GM18858 (cell line): ENCODE measurements around the gene LRRC23.
"Not testable (repeated sequence)": the region's sequence is repeated elsewhere in the genome, so short reads cannot be mapped to it uniquely, and the experiment has no call there.

Experiments used
- ATAC-seq: cut with Tn5 transposase; IDR thresholded peaks from one replicate; pipeline ENCODE4 v1.9.1; 2021; ENCODE audit not compliant: unreplicated experiment

The LRRC23 gene

GRCh38 chr12:6872073-6873048, 32.3 kb upstream of the LRRC23 start:
- peak; percentile 28 for ATAC-seq

DNA sequence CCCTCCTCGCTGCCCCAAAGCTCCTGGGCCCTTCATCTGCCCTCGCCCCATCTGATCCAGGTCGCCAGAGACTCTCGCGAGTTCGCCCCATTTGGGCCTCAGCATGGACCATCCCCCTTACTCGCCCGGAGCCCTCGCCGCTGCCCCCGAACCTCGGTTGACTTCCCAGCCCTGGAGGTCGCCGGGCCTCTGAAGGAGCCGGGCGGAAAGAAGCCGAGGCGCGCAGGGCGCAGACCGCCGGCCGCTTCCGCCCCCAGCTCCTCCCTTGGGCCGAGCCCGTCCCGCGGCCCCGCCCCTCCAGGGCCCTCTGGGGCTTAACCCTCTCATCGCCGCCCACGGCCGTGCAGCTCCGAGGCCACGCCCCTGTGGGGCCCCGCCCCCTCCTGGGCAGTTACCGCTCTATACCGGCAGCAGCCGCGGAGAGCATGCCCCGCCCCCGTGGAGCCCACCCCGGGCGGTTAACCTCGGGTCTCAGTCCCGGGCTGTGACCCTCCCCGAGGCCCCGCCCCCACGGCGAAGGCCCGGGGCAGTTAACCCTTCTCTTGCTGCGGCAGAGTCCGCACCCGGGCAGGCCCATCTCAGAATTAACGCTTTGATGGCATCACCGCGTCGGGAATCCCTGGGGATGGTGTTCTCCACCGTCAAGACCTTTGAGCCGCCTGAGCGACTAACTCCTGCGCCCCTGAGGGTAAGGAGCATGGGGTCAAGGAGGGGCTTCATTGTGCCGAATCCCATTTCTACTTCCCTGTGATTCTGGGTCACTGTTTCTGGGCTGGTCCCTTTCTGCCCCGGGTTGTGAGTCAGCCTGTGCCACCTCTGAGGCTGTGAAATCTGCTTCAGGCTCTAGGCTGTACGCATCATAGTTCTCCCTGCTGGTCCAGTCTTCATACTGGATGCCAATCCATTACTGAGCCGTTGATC, 31.3 kb upstream of the LRRC23 start, which contains the start of gene SPSB2:
SPSB2 (minus strand) TSS at position 210 of the 921 bp plus-strand sequence. CDS start 402 bp downstream, outside the sequence.
- ATAC-seq: peak; percentile 43

DNA sequence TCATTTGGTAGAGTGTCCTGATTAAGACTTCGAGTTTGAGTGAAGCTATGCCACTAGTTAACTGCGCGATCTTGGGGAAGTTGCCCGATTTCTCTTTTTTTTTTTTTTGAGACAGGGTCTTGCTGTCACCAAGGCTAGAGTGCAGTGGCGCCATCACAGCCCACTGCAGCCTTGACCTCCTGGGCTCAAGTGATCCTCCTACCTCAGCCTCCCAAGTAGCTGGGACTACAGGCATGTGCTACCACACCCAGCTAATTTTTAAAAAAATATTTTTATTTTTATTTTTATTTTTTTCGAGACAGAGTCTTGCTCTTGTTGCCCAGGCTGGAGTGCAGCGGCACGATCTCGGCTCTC, 30.6 kb upstream of the LRRC23 start:
- not testable (repeated sequence) for ATAC-seq

DNA sequence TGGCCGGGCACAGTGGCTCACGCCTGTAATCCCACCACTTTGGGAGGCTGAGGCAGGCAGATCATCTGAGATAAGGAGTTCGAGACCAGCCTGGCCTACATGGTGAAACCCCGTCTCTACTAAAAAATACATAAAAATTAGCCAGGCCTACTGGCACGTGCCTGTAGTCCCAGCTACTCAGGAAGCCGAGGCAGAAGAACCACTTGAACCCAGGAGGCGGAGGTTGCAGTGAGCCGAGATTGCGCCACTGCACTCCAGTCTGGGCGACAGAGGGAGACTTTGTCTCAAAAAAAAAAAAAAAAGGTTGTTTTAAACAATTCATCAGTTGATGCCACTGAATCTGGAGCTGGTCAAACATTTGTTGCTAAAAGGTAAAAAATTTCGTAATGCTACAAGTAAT, 24.8 kb upstream of the LRRC23 start:
- ATAC-seq: not testable (repeated sequence)

DNA sequence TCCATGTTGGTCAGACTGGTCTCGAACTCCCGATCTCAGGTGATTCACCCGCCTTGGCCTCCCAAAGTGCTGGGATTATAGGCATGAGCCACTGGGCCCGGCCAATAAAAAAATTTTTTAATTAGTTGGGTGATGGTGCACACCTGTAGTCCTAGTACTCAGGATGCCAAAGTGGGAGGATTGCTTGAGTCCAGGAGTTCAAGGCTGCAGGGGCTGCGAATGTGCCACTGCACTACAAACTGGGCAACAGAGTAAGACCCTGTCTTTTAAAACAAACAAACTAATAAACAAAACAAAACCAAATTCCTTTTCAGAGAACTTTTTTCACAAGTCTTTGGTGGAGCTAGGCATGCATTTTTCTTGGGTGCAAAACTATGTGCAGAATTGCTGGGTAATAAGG, 21.4 kb upstream of the LRRC23 start:
- ATAC-seq: no peak

- no peak for ATAC-seq
These were observed 20.9 kb upstream of the LRRC23 start for GRCh38 chr12:6883683-6884082.

DNA sequence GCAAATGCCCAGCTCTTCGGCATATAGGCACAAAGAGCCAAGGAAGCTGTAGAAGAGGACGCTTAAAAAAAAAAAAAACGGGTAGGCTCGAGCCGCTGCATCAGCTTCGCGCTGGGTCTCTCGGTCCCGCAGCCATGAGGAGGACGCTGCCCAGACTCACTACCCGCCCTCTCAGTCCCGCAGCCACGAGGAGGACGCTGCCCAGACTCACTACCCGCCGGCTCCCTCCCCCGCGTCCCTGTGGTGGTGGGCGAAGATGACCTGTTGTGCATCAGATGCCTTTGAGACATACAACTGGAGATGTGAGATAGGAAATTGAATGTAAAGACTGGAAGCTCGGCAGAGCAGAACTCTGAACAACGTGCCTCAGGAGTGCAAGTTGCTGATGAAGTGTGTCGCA, 20.1 kb upstream of the LRRC23 start:
- ATAC-seq: no peak

DNA sequence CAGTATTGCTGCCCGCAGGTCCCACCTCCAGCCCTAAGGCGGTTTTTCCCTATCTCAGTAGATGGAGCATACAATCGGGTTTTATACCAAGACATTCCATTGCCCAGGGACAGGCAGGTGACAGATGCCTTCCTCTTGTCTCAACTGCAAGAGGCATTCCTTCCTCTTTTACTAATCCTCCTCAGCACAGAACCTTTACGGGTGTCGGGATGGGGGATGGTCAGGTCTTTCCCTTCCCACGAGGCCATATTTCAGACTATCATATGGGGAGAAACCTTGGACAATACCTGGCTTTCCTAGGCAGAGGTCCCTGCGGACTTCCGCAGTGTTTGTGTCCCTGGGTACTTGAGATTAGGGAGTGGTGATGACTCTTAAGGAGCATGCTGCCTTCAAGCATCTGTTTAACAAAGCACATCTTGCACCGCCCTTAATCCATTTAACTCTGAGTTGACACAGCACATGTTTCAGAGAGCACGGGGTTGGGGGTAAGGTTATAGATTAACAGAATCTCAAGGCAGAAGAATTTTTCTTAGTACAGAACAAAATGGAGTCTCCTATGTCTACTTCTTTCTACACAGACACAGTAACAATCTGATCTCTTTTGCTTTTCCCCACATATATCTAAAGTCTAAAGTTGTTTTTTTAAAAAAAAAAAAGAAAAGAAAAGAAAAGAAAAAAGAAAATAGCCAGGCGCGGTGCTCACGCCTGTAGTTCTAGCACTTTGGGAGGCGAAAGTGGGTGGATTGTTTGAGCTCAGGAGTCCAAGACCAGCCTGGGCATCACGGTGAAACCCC, 18.2 kb upstream of the LRRC23 start:
- ATAC-seq: not testable (repeated sequence)

DNA sequence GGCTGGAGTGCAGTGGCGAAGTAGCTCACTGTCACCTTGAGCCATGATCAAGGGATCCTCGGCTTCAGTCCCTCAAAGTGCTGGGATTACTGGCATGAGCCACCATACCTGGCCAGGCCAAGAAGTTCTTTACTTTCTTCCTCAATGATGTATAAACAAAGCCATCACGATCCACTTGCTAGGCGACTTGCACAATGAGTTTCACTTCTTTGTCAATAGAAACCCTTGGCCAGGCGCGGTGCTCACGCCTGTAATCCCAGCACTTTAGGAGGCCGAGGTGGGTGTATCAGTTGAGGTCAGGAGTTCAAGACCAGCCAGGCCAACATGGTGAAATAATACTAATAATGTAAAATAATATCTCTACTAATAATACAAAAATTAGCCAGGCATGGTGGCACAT, 17.2 kb upstream of the LRRC23 start:
- ATAC-seq: no peak

GRCh38 chr12:6888360-6888759, 16.3 kb upstream of the LRRC23 start:
- no peak for ATAC-seq

GRCh38 chr12:6888794-6889193, 15.8 kb upstream of the LRRC23 start:
- not testable (repeated sequence) for ATAC-seq

DNA sequence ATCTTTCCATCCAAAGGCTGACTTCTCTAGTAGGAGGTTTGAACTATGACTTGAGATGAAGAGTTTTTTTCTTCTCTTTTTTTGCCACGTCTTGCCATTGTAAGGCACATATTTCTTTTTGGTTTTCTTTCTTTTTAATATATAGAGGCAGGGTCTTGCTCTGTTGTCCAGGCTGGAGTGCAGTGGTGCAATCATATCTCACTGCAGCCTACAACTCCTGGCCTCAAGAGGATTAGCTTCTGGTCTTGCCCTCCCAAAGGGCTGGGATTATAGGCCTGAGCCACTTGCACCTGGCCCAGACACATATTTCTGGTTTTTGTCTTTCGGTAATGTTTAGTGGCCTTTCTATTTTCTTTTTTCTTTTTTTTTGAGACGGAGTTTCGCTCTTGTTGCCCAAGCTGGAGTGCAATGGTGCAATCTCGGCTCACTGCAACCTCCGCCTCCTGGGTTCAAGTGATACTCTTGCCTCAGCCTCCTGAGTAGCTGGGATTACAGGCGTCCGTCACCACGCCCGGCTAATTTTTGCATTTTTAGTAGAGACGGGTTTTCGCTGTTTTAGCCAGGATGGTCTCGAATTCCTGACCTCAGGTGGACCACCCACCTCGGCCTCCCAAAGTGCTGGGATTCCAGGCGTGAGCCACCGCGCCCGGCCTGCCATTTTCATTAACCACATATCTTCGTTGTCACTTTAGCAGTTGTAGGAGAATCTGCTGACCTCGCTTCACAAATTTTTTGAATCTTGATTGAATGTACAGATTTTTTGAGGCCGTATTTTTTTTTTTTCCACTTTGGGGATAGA, 14.6 kb upstream of the LRRC23 start:
- ATAC-seq: not testable (repeated sequence)

GRCh38 chr12:6890789-6891645, 13.6 kb upstream of the LRRC23 start:
- ATAC-seq: peak; percentile 86

- ATAC-seq: no peak
These were observed 13.0 kb upstream of the LRRC23 start for GRCh38 chr12:6891646-6892001.

DNA sequence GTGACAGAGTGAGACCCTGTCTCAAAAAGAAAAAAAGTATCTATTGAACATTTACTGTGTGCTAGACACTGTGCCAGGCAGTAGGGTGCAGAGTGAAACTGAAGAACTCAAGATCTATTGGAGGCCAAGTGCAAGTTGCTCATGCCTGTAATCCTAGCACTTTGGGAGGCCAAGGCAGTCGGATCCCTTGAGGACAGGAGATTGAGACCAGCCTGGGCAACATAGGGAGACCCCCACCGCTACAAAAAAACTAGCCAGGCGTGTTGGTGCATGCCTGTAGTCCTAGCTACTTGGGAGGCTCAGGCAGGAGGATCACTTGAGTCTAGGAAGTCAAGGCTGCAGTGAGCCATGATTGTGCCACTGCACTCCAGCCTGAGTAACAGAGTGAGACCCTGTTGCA, 11.9 kb upstream of the LRRC23 start:
- not testable (repeated sequence) for ATAC-seq

DNA sequence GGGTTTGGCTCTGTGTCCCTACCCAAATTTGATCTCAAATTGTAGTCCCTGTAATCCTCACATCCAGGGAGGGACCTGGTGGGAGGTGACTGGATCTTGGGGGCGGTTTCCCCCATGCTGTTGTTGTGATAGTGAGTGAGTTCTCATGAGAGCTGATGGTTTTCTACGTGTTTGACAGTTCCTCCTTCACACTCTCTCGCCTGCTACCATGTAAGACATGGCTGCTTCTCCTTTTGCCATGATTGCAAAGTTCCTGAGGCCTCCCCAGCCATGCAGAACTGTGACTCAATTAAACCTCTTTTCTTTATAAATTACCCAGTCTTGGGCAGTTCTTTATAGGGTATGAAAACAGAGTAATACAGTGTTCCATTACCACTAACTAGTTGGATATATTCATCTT, 10.3 kb upstream of the LRRC23 start:
- ATAC-seq: no peak

DNA sequence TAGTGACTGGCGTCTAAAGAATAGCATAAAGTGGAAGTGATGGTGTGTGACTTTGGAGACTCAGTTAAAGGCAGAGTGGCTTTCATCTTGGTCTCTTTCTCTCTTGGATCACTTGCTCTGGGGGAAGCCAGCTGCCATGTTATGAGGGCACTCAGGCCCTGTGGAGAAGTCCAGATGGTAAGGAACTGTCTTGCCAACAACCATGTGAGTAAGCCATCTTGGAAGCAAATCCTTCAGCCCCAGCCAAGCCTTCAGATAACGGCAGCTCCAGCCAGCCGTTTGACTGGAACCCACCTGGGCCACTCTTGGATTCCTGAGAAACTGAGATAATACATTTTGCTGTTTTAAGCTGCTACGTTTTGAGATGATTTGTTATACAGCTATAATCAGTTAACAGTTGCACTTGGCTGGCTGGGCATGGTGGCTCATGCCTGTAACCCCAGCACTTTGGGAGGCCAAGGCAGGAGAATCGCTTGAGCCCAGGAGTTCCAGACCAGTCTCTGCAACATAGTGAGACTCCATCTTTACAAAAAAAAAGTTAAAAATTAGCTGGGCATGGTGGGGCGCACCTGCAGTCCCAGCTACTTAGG, 7.7 kb upstream of the LRRC23 start:
- no peak for ATAC-seq

DNA sequence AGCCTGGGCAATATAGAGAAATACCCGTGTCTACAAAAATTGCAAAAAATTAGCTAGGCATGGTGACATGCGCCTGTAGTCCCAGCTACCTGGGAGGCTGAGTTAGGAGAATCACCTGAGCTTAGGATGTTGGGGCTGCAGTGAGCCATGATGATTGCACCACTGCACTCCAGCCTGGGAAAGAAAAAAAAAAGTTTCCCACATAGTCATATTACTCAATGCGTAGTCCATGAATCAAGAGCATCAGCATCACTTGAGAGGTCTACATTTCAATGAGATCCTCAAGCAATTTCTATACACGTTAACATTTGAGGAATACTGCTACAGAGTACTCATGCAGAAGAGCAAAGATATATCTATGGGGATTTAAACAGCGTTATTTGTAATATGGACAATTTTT, 5.2 kb upstream of the LRRC23 start:
- no peak for ATAC-seq
